ENCODE measurements around the gene IGFLR1.

DNA sequence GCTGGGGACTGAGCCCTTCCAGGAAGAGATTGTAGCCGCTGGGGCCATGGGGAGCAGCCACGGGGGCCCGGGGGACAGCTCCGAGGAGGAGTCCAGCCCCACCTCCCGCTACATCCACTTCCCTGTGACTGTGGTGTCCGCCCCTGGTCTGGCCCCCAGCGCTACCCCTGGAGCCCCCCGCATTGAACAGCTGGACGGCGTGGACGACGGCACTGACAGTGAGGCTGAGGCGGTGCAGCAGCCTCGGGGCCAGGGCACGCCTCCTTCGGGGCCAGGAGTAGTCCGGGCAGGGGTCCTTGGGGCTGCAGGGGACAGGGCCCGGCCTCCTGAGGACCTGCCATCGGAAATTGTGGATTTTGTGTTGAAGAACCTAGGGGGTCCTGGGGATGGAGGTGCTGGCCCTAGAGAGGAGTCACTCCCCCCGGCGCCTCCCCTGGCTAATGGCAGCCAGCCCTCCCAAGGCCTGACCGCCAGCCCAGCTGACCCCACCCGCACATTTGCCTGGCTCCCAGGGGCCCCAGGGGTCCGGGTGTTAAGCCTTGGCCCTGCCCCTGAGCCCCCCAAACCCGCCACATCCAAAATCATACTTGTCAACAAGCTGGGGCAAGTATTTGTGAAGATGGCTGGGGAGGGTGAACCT is 9.6 kb downstream of the IGFLR1 start:
- TF ChIP-seq POLR2A (IDR thresholded peaks at IDR 0.05; ENCODE audit: control extremely low read depth in 1 of 2, low read depth in 2 of 2, low read length in 2 of 2) (no peak), POLR2AphosphoS5 (IDR thresholded peaks at IDR 0.05; ENCODE audit: low read depth, low read length) (no peak), KDM5A (IDR thresholded peaks at IDR 0.05; ENCODE audit: low read length) (no peak), SIX5 (IDR thresholded peaks at IDR 0.05; ENCODE audit: low read depth, low read length) (no peak)
- TF ChIP-seq, protein P1, sequence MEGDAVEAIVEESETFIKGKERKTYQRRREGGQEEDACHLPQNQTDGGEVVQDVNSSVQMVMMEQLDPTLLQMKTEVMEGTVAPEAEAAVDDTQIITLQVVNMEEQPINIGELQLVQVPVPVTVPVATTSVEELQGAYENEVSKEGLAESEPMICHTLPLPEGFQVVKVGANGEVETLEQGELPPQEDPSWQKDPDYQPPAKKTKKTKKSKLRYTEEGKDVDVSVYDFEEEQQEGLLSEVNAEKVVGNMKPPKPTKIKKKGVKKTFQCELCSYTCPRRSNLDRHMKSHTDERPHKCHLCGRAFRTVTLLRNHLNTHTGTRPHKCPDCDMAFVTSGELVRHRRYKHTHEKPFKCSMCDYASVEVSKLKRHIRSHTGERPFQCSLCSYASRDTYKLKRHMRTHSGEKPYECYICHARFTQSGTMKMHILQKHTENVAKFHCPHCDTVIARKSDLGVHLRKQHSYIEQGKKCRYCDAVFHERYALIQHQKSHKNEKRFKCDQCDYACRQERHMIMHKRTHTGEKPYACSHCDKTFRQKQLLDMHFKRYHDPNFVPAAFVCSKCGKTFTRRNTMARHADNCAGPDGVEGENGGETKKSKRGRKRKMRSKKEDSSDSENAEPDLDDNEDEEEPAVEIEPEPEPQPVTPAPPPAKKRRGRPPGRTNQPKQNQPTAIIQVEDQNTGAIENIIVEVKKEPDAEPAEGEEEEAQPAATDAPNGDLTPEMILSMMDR (IDR thresholded peaks at IDR 0.05; ENCODE audit: control extremely low read depth in 1 of 3, insufficient read depth in 1 of 3, low read depth in 1 of 3, low read length in 3 of 3) = no peak

All from H1 (cell line).